GM21529 (cell line): ENCODE data around the gene RGR.
A peak's percentile ranks its signal among the peaks of the same experiment; 100 is the strongest.

ENCODE experiments used
- ATAC-seq: cut with Tn5 transposase; IDR thresholded peaks from one replicate; pipeline ENCODE4 v1.9.1; 2021; ENCODE audit not compliant: unreplicated experiment

The RGR gene

DNA sequence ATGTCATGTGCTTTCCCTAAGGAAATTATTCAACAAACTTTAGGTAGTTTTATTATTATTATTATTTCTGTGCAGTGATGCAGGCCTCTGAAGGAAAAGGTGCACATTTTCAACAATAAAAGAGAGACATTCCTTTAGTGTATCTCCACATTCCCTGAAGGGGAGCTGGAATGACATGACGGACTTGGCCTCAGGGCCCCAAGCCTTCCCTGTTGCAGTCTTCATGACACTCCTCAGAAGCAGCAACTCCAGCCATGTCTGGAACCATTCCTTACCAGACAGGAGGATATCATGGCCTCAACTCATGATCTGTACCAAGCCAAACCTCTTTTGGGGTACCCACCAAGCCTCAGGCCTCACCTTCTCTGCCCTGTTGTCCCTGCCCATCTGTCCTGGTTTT is 48.3 kb downstream of the RGR start:
- ATAC-seq = no peak

DNA sequence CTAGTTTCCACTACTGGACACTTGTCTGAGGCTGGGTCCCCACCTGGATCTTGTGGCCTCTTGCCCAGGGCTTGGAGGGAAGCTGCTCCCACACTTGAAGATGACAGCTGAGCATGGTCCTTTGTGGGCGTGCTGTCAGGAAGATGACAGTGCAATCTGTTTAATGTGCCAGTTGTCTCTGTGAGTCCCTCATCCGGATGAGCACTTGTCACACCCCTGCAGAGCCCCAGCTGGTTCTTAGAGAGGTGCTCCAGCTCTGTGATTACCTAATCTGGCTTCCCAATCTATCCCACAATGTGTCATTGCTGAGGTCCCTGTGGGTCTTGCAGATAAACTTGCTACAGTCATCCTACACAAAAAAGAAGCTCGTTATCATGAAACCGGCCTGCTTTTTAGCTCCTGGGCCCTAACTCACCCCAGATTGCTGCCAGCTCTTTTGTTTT is 48.7 kb downstream of the RGR start:
- ATAC-seq = no peak

DNA sequence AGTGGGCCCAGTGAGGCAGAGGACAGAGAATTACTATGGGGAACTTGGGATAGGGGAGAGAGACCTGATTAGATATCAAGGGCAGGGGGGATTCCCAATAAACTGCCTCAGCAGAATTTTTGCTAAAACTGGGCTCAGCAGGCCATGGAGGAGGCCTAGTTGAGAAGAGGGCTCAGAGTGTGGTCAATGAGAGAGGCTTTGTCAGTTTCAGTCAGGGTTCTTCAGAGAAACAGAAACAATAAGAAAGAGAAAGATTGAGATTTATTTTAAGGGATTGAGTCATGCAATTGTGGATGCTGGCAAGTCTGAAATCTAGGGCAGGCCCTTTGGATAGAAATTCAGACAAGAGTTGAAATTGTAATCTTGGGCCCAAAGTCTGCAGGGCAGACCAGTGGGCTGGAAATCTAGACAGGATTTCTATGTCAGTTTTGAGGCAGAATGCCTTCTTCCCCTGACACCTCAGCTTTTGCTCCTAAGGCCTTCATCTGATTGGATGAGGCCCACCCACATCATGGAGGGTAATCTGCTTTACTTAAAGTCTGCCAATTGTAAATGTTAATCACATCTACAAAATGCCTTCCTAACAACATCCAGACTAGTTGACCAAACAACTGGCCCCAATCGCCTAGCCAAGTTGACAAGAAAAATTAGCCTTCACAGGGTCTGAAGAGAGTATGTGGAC is 50.1 kb downstream of the RGR start:
- ATAC-seq = peak; percentile 90

DNA sequence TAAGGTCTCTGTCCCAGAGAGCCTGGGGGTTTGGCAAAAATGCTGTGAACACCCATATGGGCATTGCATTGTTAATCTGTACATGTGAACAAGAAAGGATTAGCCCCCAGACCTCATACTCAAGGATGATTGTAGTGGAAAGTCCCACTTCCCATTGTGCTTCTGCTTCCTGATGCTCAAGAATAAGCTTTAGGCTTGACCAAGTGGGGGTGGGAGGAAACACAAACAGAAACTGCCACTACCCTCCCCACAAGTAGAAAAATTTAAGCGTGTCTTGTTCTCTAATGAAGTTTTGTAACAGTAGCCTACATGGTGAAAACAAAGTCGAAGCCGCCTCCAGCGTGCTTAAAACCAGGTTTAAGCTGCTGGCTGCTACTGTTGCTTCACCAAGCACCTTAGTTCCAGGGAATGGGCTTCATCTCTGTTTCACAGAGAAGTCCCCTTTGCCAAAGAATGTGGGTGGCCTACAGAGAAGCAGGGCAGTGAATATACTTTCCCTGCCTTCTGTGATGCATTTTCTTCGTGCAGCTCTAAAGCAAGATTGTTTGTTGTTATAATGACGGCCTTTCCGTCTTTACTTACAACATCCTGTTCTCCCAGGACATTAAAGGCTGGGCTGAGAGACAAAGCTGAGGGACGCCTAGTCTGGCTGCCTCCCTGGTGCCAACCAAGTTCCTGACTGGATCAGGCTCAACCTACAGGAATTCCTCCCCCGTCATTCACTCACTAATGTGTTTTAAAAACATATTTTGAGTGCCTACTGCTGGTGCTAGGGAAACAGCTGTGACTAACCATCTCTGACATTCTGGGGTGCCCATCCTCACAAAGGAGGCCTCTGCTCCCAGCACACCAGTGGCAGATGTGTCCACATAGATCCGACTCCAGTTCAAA is 51.5 kb downstream of the RGR start:
- no peak for ATAC-seq

DNA sequence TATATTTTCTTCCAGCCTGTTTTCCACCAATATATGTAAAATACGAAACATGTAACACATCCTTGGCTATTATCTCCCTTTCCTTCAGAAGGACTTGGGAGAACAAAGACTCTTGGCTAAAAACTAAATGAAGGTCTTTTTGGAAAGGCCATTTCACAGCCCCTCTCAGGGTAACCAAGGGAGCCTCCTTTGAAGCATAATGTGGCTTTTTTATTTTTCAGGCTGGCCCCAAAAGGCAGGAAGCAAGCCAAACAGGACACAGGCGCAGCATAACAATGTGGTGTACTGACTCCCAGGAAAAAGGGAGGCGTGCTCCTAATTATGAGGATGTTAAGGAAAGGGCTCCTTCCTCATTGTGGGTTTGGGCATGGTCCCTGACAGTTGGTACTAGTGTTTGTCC is 53.2 kb downstream of the RGR start:
- ATAC-seq = no peak

DNA sequence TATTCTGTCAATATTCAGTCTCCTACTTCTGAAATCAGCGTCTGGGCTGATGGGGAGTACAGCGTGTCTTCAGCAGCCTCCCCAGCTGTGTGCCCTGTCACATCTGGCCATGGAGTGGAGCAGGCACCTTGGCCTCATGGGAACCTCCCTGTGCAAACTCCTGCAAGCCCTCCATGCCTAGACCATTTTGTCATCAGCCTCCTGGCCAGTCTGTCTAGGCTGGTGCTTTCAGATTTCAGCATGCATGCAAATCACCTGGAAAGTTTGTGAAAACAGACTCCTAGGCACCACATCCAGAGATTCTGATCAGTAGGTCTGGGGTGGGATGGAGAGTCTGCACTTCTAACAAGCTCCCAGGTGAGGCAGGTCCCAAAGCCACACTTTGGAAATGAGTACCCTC is 57.4 kb downstream of the RGR start:
- ATAC-seq = no peak

DNA sequence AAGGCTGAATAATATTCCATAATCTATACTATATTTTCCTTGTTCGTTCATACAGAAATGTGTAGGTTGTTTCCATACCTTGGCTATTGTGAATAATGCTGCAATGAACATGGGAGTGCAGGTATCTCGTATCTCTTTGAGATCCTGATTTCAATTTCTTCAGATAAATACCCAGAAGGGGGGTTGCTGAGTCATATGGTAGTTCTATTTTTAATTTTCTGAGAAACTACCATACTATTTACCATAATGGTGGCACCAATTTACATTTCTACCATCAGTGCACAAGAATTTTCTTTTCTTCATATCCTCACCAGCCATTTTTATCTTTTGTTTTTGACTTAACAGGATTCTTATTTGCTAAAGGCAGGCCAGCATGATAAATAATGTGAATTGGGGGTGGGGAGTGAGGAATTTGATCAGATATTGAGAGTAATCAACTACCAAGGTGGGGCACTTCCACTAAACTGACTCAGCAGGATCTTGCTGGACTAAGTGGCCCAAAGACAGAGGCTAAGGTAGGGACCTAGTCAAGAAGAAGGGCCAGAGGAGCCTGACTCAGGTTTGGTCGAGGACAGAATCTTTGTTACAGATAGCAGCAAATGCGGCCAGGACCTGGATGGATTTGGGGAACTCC is 62.0 kb downstream of the RGR start:
- ATAC-seq = no peak

DNA sequence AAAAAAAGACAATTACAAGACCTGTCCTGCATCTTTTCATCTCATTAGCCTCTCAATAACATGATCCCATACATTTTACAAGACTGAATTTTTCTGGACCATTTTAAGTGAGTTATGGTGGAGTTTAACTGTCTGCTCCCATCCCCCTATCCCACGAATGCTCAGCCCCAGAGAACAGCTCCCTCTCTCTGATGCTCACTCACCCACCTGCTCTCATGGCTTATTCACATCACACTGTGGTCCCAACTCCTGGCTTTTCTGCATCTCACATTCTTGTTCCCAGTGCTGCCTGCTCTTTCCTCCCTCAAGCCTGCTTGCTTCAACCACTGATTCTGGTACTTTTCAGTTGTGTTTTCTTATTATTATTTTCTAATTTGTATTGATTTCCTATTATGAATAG is 63.2 kb downstream of the RGR start:
- no peak for ATAC-seq

DNA sequence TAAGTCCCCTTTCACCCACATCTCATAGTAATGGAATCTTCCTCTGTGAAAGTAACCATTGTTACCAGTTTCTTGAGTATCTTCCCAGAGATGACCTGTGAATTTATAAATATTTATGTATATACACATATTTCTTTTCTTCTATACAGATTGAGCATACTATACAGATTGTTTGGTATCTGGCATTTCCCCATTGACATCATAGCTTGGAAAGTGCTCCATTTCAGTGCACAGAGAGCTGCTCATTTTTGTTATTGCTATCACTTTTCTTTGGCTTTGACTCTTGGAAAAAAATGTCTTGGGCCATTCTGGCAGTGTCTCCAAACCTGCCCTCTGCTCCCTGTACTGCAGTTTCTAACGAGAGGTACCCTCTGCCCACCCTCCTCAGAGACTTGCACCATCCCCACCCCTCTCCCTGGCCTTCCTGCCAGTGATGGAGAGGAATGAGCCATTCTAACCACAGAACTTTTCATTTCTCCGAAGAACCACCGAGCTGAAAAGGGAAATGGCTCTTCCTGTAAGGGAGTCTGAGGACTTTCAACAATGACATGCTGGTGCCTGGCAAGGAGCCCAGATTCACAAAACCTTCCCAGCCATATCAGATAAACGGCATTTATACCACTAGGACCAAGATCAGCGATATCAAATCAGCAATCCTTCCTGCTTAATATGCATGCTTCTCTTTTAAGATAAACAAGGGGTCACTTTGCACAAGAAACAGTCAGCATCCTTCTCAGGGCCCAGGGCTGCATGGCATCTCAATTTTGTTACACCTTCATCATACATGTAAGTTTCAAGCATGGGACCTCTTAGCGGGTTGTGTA is 63.8 kb downstream of the RGR start:
- peak; percentile 89 for ATAC-seq
